ENCODE measurements around the gene ITM2C.
A peak's percentile ranks its signal among the peaks of the same experiment; 100 is the strongest.

ITM2C gene

GRCh38 chr2:230927711-230928341 lies 63.1 kb downstream of the ITM2C start:
- peak; percentile 48 for FAIRE-seq
- DNase-seq (ENCODE audit: insufficient read length), result no peak
- TF ChIP-seq POLR2AphosphoS5 (IDR thresholded peaks at IDR 0.05; ENCODE audit: low read depth, low read length) (no peak), TAF1 (IDR thresholded peaks at IDR 0.05; ENCODE audit: borderline replicate concordance, low read depth, low read length) (no peak), POLR2A (IDR thresholded peaks at IDR 0.05; ENCODE audit: low read depth, low read length) (no peak)
